ENCODE data around the gene DNAL4.
A peak's percentile ranks its signal among the peaks of the same experiment; 100 is the strongest.

The DNAL4 gene

GRCh38 chr22:38735465-38736256 lies 58.3 kb downstream of the DNAL4 start:
- no peak for TF ChIP-seq CTCF (IDR thresholded peaks at IDR 0.05; ENCODE audit: low read depth, low read length)
- DNase-seq, result no peak
- Histone ChIP-seq H3K9me3 (no peaks in the 10 kb centered on the region), H3K4me3 (ENCODE audit: low read depth, low read length) (no peak overlapping the region), H3K4me1 (peaks cover 5% of the 10 kb centered on the region; the same call in 1 of the 2 replicates), H3K36me3 (peaks cover 79% of the 10 kb centered on the region), H3K27me3 (no peaks in the 10 kb centered on the region)

- H3K27me3 ChIP-seq, result no peaks in the 10 kb centered on the region
- peaks cover 5% of the 10 kb centered on the region; the same call in 1 of the 2 replicates for H3K4me1 ChIP-seq
- no peak for TF ChIP-seq CTCF (IDR thresholded peaks at IDR 0.05; ENCODE audit: low read depth, low read length)
- H3K9me3 ChIP-seq, result no peaks in the 10 kb centered on the region
- no peak overlapping the region for H3K4me3 ChIP-seq (ENCODE audit: low read depth, low read length)
- H3K36me3 ChIP-seq, result peaks cover 79% of the 10 kb centered on the region
- no peak for DNase-seq
These were observed 58.8 kb downstream of the DNAL4 start for GRCh38 chr22:38735126-38735464.

DNA sequence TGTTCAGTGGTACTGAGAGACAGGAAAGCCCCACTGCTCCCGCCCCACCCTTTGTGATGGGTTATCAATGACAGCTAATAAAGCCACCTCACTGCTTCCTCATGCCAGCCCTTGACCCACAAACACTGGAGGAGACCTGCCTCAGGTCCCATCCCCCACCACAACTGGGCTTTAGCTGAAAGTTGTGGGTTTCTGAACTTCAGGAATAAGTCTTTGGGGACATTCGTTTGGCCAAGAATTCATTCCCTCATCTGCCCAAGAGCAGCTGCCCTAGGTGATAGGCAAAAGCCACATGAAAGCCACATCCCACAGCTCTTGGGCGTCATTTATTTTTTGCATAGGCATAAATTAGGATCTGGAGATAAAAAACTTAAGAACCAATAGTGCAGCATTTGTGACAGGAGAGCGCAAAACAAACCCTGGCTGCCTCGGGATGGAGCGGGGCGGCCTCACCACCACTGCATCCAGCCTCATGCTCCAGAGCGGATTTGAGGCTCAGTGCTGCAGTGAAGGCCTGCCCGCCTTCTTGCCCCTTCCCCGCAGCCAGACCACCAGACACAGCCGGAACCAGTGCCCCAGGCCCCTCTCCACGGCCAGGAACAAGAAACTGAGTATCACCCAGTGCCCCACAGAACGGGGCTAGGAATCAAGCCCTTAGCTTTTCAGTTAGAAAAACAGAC lies 59.4 kb downstream of the DNAL4 start:
- no peaks in the 10 kb centered on the region for H3K27me3 ChIP-seq
- H3K4me3 ChIP-seq (ENCODE audit: low read depth, low read length), result no peak overlapping the region
- H3K4me1 ChIP-seq, result peaks cover 5% of the 10 kb centered on the region; the same call in 1 of the 2 replicates
- no peaks in the 10 kb centered on the region for H3K9me3 ChIP-seq
- peaks cover 79% of the 10 kb centered on the region for H3K36me3 ChIP-seq
- no peak for TF ChIP-seq CTCF (IDR thresholded peaks at IDR 0.05; ENCODE audit: low read depth, low read length)
- DNase-seq, result no peak

DNA sequence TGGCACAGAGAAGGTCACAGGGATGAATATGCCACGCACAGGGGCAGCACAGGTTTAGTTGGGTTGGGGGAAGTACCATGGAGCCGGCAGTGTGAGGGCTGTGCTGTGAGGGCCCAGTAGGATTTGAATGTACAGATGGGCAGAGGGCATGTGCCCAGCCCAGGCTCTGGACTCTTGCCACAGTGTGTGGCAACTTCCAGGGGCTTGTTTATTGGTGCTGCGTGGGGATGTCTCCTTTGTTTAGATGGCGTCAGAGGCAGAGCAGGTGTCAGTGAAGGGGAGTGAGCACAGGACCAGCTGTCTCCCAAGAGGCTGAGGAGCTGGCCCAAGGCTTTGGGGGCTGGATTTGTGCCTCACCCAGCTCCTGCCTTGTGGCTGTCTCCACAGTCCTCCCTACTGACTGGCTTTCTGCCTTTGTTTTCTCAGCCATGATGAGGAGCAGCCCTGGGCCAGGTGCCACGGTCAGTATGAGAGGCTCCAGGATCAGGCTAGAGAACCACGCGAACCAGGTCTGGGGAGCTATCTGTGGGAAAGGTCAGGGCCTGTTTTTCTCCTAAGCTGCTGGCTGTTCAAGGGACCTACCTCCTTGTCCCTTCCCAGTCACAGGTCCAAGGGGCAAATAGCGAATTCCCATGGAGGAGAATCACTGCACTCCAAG lies 60.1 kb downstream of the DNAL4 start:
- peaks cover 79% of the 10 kb centered on the region for H3K36me3 ChIP-seq
- no peaks in the 10 kb centered on the region for H3K27me3 ChIP-seq
- no peak for TF ChIP-seq CTCF (IDR thresholded peaks at IDR 0.05; ENCODE audit: low read depth, low read length)
- DNase-seq, result no peak
- H3K9me3 ChIP-seq, result no peaks in the 10 kb centered on the region
- H3K4me1 ChIP-seq, result peaks cover 5% of the 10 kb centered on the region; the same call in 1 of the 2 replicates
- no peak overlapping the region for H3K4me3 ChIP-seq (ENCODE audit: low read depth, low read length)

DNA sequence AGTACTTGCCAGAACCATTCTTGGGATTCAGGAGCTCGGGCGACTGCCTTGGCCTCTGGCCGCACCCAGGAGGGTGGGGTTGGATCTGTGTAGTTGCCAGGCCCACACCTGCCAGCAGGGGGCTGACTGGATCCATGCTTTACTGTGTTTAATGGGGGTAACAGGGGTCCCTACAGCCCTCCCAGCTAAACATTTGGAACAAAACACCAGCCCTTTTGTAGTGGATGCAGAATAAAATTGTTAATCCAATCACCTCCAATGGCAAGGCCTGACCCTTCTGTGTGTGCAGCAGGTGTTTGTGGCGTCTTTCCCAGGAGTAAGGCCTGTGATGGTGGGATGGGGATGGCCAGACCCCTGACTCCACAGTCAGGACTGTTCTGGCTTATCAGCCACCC lies 60.6 kb downstream of the DNAL4 start:
- no peaks in the 10 kb centered on the region for H3K9me3 ChIP-seq
- DNase-seq, result peak; percentile 76
- no peaks in the 10 kb centered on the region for H3K27me3 ChIP-seq
- H3K4me3 ChIP-seq (ENCODE audit: low read depth, low read length), result no peak overlapping the region
- peaks cover 79% of the 10 kb centered on the region for H3K36me3 ChIP-seq
- peaks cover 5% of the 10 kb centered on the region; the same call in 1 of the 2 replicates for H3K4me1 ChIP-seq
- peak; percentile 91 for TF ChIP-seq CTCF (IDR thresholded peaks at IDR 0.05; ENCODE audit: low read depth, low read length)

Data from BE2C (cell line).